NCI-H2107 (cell line): Measurements from ENCODE around the gene PTPA.

ENCODE experiments used
- DNase-seq: peaks from one replicate; lab custom pipeline; 2025; lab: John Stamatoyannopoulos, UW

PTPA gene

DNA sequence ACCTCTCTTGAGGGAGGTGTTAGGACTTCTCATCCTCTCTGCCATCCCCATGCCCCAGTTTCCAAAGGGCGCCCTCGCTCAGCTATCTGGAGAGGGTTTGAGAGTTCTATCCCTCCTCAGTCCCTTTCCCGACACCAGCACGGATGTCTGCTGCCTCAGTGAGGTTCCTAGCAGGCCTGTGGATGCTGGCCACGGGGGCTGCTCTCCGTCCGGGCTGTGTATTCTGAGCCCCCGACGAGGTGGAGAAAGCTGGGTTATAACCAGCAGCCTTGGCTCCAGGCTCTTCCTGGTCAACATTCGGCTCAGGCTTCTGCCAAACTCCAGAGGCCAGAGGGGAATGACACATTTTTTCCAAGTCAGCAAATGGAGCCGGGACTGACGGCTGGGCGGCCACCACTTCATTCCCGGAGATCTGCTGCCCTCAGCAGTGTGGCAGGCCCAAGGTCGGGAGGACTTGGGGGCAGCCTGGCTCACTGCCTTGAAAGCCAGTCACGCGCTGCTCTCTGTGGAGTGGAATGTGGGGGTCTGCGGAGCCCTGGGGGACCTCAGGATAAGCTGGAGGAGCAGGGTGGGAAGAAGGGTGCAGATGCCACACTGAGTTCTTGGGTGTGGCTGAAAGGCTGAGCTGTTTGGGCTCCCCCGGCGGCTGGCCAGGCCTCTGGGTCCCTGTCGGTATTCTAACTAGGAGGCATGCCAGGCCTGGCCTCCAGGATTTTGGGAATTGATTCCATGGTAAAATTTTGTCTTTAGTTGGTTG is 27.4 kb downstream of the PTPA start:
- DNase-seq: no peak

DNA sequence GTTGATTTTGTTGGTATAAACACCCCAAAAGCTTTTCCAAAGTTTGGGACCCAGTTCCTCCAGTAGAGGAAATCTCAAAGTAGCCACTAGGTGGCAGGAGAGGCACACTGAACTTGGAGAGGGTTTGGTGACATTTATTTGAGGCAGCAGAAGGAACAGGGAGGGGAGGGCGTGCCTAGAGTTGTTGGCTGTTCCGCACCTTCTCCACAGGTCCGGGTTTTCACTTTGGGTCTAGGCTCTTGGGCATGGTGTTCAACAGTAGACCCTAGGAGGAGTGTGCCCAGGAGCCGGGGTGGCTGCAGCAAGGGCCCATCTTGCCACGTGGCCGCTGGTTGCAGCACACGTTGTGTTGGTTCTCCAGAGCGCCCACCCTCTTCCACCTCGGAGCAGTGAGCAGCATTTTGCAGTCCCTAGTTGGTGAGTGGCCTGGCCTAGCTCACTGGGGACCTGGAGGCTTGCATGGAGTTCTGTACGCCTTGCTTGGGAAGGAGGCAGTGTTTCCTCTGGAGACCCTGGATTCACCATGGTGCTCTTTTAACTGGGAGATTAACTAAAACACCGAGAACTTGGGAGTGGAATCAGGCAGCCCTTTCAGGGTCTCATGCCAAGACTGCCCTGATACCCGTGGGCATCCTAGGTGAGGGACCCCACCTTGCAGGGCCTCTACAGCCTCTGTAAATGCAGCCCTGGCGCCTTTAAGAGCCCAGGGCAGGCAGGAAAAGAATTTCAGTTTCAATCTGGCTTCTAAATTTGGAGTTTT is 28.2 kb downstream of the PTPA start:
- peak; percentile 66 for DNase-seq

GRCh38 chr9:129139993-129140396 is 28.8 kb downstream of the PTPA start:
- peak; percentile 92 for DNase-seq

- DNase-seq: no peak
Measured at GRCh38 chr9:129140397-129141065, 29.3 kb downstream of the PTPA start.

DNA sequence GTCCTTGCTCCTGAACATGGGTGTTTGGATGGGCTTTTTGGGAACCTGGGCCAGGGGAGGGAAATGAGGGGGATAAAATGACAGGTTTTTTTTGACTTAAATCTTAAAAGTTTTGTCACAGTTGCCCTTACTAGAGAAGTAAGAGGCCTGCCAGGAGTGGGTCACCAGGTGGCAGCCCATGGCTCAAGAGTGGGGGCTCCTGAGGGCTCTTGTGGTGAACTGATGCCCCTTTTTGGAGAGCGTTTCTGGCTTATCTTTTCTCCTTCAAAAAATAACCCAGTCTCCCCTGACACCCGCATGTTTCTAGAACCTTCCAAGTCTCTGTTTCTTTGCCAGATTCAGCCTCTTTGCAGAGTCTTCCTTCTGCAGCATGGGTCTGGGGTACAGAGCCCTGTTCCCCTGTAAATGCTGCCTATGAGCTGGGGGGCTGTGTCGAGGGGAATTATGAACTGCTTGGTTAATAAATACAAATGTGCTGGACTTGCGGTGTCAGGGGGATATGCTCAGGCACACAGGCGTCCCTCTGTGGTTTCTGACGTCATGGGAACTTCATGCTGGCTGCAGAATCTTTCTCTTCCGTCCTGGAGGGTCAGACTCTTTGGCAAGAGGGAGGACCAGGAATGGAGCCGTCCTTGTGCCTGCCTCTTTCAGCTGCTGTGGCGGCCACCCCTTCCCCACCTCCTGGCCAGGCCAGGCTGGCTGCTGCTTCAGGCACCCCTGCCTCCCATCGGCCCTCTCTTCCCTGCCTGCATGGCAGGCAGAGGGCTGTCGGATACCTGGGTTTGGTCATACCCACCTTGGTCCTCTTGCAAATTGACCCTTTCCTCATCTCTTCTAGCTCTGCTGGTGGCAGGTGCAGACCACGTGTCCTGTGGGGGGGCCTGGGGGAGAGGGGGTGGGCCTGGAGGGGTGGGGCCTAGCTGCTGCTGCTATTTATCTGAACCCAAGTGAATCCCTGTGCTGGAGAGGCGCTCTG is 30.1 kb downstream of the PTPA start:
- peak; percentile 15 for DNase-seq

DNA sequence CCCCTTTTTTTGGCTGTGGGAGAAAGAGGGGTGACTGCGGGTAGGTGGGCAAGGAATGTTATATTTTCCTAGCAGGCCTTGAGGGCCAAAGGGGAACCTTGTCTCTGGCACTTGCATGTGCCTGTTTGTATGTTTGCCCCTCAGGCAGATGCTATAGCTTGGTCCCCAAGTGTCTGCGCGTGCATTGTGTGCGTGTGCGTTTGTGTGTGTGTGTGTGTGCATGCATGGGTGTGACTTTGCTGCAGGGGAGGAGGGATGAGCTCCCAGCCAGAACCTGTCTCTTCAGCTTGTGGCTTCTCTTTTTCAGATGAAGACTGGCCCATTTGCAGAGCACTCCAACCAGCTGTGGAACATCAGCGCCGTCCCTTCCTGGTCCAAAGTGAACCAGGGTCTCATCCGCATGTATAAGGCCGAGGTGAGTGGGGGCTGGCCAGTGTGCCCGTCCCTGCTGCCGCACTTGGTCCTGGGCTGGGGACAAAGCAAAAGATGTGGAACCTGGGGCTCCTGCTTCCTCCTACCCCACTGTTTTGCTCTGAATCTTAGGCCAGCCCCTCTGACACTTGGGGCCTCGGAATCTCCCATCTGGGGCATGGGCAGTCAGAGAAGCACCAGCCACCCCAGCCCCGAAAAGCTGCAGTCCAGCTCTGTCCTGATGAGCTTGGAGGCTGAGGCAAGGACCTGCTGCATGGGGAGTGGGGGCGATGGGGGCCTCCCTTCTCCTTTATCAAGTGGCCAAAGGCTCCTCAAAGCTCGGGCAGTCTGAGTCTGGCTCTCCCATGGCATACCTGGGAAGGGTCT is 31.1 kb downstream of the PTPA start:
- no peak for DNase-seq

DNA sequence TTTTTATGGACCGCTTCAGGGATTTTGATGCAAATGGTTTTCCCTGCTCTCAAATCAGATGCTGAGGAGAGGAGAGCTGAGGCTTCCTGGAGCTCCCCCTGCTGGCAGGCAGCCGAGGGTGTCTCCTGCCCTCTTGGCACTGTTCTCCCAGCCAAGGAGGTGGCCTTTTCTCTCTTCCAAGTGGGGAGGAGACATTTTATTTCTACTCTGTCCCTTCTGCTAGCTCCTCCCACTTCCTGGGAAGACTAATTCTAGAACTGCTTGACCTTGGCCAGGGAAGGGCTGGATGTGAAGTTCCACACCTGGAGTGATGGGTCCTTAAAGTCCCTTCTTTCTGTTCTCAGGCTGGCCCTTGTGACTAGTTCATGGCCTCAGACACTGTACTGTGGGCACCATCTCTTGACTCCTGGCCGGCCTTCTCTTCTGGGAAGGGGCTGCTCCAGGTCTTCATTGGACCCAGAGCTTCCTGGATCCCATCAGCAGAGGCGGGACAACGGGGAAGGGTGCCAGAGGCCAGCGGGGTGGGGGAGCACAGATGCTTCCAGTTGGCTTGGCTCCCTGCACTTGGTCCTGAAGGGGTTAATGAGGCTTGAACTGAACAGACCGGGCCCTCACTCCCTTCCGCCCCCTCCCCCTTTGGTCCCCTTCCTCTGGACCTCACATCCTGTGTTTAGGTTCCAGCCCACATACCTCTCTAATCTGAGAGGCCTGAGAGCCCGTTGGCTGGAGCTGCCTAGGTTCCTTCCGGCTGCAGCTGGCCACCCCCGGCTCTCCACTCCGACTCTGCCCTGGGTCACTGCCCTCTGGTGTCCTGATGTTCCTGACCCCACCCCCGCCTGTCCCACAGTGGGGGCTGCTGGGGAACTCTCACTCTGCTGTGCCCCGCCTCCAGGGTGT is 32.1 kb downstream of the PTPA start:
- peak; percentile 22 for DNase-seq

- no peak for DNase-seq
Measured at GRCh38 chr9:129145316-129145715, 34.1 kb downstream of the PTPA start.

GRCh38 chr9:129145841-129146292 is 34.7 kb downstream of the PTPA start:
- DNase-seq: no peak

GRCh38 chr9:129146441-129146941 is 35.3 kb downstream of the PTPA start:
- DNase-seq: no peak

- DNase-seq: no peak
Measured at GRCh38 chr9:129148463-129149204, 37.4 kb downstream of the PTPA start.

- DNase-seq: no peak
Measured at GRCh38 chr9:129149442-129149841, 38.2 kb downstream of the PTPA start.

DNA sequence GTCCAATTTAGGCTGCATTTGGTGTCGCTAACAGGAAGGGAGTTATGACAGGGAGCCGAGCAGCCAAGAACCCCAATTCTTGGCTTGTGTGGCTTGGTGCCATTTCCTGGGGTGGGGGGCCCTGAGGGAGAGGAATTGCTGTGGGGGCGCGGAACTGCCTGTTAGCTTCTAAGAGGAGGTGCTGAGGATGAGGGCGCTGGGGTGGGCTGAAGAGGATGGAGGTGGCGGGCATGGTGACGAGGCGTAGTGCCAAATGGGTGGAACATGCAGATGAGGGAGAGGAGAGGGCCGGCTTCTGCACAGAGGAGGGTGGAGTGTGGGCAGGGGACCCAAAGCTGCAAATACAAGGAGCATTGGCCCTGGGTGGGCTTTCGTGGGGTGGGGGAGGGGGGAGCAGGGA is 38.9 kb downstream of the PTPA start:
- DNase-seq: no peak

DNA sequence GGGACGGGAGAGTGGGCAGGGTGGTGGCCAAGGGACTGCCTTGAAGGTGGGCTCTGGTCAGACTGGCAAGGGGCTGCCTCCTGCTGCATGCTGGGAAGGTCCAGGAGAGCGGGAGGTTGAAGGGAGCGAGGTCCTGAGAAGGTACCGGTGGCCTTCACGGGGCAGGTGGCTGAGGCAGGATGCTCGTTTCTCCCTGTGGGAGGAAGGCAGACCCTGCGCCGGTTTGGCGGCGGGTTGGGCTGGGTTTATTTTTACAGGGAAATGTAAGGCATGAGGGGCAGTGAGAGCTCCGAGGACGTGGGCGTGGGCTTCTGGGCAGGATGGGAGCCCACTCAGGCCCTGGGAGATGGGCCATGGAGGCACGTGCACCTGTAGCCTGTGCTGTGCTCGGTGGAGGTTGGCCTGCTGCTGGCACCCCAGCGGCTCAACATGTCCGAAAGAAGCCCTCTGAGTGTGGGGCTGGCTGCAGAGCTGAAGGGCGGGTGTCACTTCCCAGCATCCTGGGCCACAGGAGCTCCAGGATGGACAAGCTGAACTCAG is 39.5 kb downstream of the PTPA start:
- DNase-seq: no peak

DNA sequence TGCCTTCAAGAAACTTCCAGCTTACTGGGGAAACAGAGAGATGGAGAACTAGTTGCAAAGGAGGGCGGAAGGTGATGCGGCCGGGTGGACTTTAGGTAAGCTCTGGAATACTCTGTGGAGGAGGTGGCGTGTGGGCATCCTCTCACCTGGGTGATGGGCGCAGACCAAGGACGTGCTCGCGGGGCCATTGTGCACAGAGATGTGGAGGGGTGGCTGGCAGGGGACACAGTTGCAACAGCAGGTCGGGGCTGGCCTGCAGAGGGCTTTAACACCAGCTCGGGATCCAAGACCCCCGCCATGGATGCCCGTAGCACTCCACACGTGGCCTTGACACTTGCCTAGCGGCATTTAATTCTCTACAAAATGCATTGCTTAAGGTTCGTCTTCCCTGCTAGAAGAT is 40.3 kb downstream of the PTPA start:
- DNase-seq: no peak

GRCh38 chr9:129154866-129155477 is 43.8 kb downstream of the PTPA start:
- DNase-seq: no peak

GRCh38 chr9:129156163-129156562 is 44.9 kb downstream of the PTPA start:
- DNase-seq: no peak
